A549 (cell line): ENCODE data around the gene SIRT1.

Source experiments
- BHLHE40 ChIP-seq: IDR thresholded peaks from 2 replicates; pipeline ENCODE4 v1.6.1; 2012; ENCODE audit warnings: low read depth, low read length, inconsistent platforms
- EHMT2 ChIP-seq: fragments of 200-600 bp; sonication (generic); IDR thresholded peaks from 2 replicates; pipeline ENCODE4 v1.6.1; 2016; ENCODE audit warnings: antibody characterized with exemption, low read depth, mild to moderate bottlenecking, moderate library complexity
- JUNB ChIP-seq: fragments of >200 bp; sonication (Bioruptor Twin); formaldehyde crosslinking; IDR thresholded peaks from 2 replicates; pipeline ENCODE4 v1.6.1; 2016
- PHF8 ChIP-seq: fragments of 200-600 bp; sonication (generic); IDR thresholded peaks from 2 replicates; pipeline ENCODE4 v1.6.1; 2016; ENCODE audit warnings: low read depth, mild to moderate bottlenecking, antibody characterized with exemption, moderate library complexity, borderline replicate concordance
- POLR2A ChIP-seq: IDR thresholded peaks from 2 replicates; pipeline ENCODE4 v1.6.1; 2012; ENCODE audit warnings: mild to moderate bottlenecking, low read length
- RAD21 ChIP-seq, 2 experiments: fragments of >200 bp in 1 of 2; sonication (Bioruptor Twin) in 1 of 2; formaldehyde crosslinking in 1 of 2; IDR thresholded peaks in 1 of 2; conservative IDR thresholded peaks in 1 of 2; 2 replicates in 1 of 2; 3 replicates in 1 of 2; pipeline ENCODE4 v1.6.1; 2012 to 2018; ENCODE audit warnings: inconsistent platforms in 1 of 2
- RCOR1 ChIP-seq: fragments of 150-350 bp; IDR thresholded peaks from 2 replicates; pipeline ENCODE4 v1.6.1; 2014; ENCODE audit warnings: antibody characterized with exemption, low read length, low read depth
- ZFP36 ChIP-seq: fragments of 450-650 bp; IDR thresholded peaks from 2 replicates; pipeline ENCODE4 v1.6.1; 2014; ENCODE audit warnings: borderline replicate concordance; ENCODE audit not compliant: partially characterized antibody
- TF ChIP-seq, protein P1 (sequence below): fragments of 200-600 bp; sonication (generic); IDR thresholded peaks from 2 replicates; pipeline ENCODE4 v1.6.1; 2016; ENCODE audit warnings: antibody characterized with exemption, mild to moderate bottlenecking, moderate library complexity
- TF ChIP-seq, protein P2 (sequence below): fragments of >200 bp; sonication (Bioruptor Twin); formaldehyde crosslinking; IDR thresholded peaks from 3 replicates; pipeline ENCODE4 v1.5.1; 2016
- TF ChIP-seq, protein P3 (sequence below): IDR thresholded peaks from 2 replicates; pipeline ENCODE4 v1.6.1; 2012

DNA sequence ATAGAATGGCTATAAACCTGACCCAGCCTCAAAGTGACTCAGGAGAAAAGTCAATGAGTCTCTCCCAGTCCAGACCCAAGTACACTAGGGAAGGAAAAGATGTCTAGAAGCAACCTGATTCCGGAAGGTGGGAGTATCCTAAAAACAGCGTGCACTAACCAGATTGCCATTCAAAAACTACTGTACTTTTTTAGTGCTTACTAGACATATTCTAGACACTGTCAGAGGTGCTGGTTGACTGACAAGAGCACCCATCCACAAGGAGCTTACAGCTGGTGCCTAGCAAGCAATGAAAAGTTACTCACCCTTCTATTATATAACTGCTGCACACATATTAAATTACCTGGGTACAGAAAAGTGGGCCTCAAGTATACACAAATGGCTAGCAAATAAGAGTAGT, 81.0 kb downstream of the SIRT1 start:
- no peak for TF ChIP-seq PHF8
- TF ChIP-seq ZFP36, result no peak
- no peak for TF ChIP-seq RAD21 (conservative IDR thresholded peaks at IDR 0.05 in 1 of 2, IDR thresholded peaks at IDR 0.05 in 1 of 2)
- TF ChIP-seq, protein P1, sequence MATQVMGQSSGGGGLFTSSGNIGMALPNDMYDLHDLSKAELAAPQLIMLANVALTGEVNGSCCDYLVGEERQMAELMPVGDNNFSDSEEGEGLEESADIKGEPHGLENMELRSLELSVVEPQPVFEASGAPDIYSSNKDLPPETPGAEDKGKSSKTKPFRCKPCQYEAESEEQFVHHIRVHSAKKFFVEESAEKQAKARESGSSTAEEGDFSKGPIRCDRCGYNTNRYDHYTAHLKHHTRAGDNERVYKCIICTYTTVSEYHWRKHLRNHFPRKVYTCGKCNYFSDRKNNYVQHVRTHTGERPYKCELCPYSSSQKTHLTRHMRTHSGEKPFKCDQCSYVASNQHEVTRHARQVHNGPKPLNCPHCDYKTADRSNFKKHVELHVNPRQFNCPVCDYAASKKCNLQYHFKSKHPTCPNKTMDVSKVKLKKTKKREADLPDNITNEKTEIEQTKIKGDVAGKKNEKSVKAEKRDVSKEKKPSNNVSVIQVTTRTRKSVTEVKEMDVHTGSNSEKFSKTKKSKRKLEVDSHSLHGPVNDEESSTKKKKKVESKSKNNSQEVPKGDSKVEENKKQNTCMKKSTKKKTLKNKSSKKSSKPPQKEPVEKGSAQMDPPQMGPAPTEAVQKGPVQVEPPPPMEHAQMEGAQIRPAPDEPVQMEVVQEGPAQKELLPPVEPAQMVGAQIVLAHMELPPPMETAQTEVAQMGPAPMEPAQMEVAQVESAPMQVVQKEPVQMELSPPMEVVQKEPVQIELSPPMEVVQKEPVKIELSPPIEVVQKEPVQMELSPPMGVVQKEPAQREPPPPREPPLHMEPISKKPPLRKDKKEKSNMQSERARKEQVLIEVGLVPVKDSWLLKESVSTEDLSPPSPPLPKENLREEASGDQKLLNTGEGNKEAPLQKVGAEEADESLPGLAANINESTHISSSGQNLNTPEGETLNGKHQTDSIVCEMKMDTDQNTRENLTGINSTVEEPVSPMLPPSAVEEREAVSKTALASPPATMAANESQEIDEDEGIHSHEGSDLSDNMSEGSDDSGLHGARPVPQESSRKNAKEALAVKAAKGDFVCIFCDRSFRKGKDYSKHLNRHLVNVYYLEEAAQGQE, result no peak
- no peak for TF ChIP-seq POLR2A
- TF ChIP-seq, protein P2, sequence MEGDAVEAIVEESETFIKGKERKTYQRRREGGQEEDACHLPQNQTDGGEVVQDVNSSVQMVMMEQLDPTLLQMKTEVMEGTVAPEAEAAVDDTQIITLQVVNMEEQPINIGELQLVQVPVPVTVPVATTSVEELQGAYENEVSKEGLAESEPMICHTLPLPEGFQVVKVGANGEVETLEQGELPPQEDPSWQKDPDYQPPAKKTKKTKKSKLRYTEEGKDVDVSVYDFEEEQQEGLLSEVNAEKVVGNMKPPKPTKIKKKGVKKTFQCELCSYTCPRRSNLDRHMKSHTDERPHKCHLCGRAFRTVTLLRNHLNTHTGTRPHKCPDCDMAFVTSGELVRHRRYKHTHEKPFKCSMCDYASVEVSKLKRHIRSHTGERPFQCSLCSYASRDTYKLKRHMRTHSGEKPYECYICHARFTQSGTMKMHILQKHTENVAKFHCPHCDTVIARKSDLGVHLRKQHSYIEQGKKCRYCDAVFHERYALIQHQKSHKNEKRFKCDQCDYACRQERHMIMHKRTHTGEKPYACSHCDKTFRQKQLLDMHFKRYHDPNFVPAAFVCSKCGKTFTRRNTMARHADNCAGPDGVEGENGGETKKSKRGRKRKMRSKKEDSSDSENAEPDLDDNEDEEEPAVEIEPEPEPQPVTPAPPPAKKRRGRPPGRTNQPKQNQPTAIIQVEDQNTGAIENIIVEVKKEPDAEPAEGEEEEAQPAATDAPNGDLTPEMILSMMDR, result no peak
- TF ChIP-seq EHMT2, result no peak
- no peak for TF ChIP-seq BHLHE40
- TF ChIP-seq, protein P3, sequence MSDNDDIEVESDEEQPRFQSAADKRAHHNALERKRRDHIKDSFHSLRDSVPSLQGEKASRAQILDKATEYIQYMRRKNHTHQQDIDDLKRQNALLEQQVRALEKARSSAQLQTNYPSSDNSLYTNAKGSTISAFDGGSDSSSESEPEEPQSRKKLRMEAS, result no peak
- no peak for TF ChIP-seq RCOR1
- no peak for TF ChIP-seq JUNB
